HepG2 (cell line): ENCODE results near the gene CHST13. TPM values are rescaled to one million over a fixed set of nuclear protein-coding genes. Genes with fewer than 3 reads are reported as not detected.

Experiments used
- ATAC-seq: fragments of 200-7000 bp; cut with Tn5 transposase; 3 replicates; pipeline ENCODE4 v1.9.1; 2020; ENCODE audit warnings: mild to moderate bottlenecking, moderate library complexity
- BruUV-seq: library from RNA; stranded (reverse); fragments of 400-500 nt; replicated peaks from 2 replicates; lab custom pipeline; 2021; lab: Mats Ljungman, UMichigan
- CTCF ChIA-PET: fragments of 300-600 bp; formaldehyde crosslinking; extraction: SDS; loops from one replicate; lab custom pipeline; 2021; ENCODE audit warnings: low total read pairs, inconsistent platforms, low intra/inter-chr PET ratio; lab: Yijun Ruan, JAX
- POLR2A ChIA-PET: fragments of 350-600 bp; sonication (Branson Sonifier 250); formaldehyde crosslinking; loops from one replicate; lab custom pipeline; 2020; ENCODE audit warnings: antibody characterized with exemption, inconsistent platforms; lab: Yijun Ruan, JAX
- DNase-seq: peaks from one replicate; pipeline ENCODE4 v3.0.0-alpha.2; 2015; ENCODE audit warnings: low spot score
- FAIRE-seq: peaks from 3 replicates; lab custom pipeline; 2011; peaks lifted over from hg19 to GRCh38; lab: Jason Lieb, UNC
- H2AFZ ChIP-seq: one replicate; pipeline ENCODE4 v1.6.1; 2011; ENCODE audit warnings: low read length, inconsistent platforms
- H3K27ac ChIP-seq: fragments of 300-600 bp; 3 replicates; pipeline ENCODE4 v1.8.0; 2011; ENCODE audit warnings: mixed run types, mild to moderate bottlenecking, mixed read lengths, low read length, inconsistent platforms; ENCODE audit not compliant: insufficient read depth; ENCODE audit errors: extremely low read length
- H3K27me3 ChIP-seq, 2 experiments: fragments of 200-600 bp in 1 of 2; 2 replicates in 1 of 2; 3 replicates in 1 of 2; pipeline versions ENCODE4 v1.6.0 to v1.8.0; 2011; ENCODE audit warnings: low read length in 2 of 2, mild to moderate bottlenecking in 2 of 2, moderate library complexity in 2 of 2, inconsistent platforms in 1 of 2; ENCODE audit not compliant: insufficient read depth in 2 of 2, control insufficient read depth in 1 of 2
- H3K36me3 ChIP-seq, 2 experiments: fragments of 200-600 bp in 1 of 2; replicated peaks in 1 of 2; 2 replicates in 1 of 2; 3 replicates in 1 of 2; pipeline versions ENCODE4 v1.5.1 to v1.8.0; 2011; ENCODE audit warnings: low read length in 2 of 2, inconsistent platforms in 1 of 2; ENCODE audit not compliant: insufficient read depth in 2 of 2, control insufficient read depth in 1 of 2
- H3K4me1 ChIP-seq: 2 replicates; pipeline ENCODE4 v1.5.1; 2012; ENCODE audit warnings: low read length, inconsistent platforms; ENCODE audit not compliant: insufficient read depth
- H3K4me2 ChIP-seq: 2 replicates; pipeline ENCODE4 v1.6.0; 2011; ENCODE audit warnings: low read depth, low read length, inconsistent platforms
- H3K4me3 ChIP-seq, 3 experiments: fragments of 200-600 bp in 1 of 3; sonication (generic), shearing (Covaris generic) in 1 of 3; replicated peaks in 1 of 3; 2 replicates each; pipeline ENCODE4 v1.5.1; 2011 to 2016; ENCODE audit warnings: low read length in 3 of 3, inconsistent platforms in 2 of 3, low read depth in 2 of 3, mild to moderate bottlenecking in 2 of 3, control low read depth in 1 of 3, mixed read lengths in 1 of 3; ENCODE audit not compliant: insufficient read depth in 1 of 3
- H3K79me2 ChIP-seq: one replicate; pipeline ENCODE4 v1.6.1; 2011; ENCODE audit warnings: low read length, inconsistent platforms; ENCODE audit not compliant: insufficient read depth
- H3K9ac ChIP-seq: 2 replicates; pipeline ENCODE4 v1.6.0; 2011; ENCODE audit warnings: mild to moderate bottlenecking, low read depth, low read length, inconsistent platforms; ENCODE audit not compliant: insufficient read depth
- H3K9me3 ChIP-seq: 2 replicates; pipeline ENCODE4 v1.5.1; 2012; ENCODE audit warnings: mild to moderate bottlenecking, low read length
- H4K20me1 ChIP-seq: 2 replicates; pipeline ENCODE4 v1.6.0; 2011; ENCODE audit warnings: inconsistent platforms, mild to moderate bottlenecking, low read length, moderate library complexity; ENCODE audit not compliant: insufficient read depth
- RFX1 ChIP-seq: fragments of 450-650 bp; IDR thresholded peaks from 2 replicates; pipeline ENCODE4 v1.6.1; 2017
- SATB2 ChIP-seq: sonication (generic); formaldehyde crosslinking; IDR thresholded peaks from 2 replicates; pipeline ENCODE4 v1.5.0; 2020; ENCODE audit warnings: missing genetic modification reagents
- ZNF510 ChIP-seq: sonication (generic); formaldehyde crosslinking; IDR thresholded peaks from 2 replicates; pipeline ENCODE4 v1.4.0; 2020; ENCODE audit warnings: low read depth, mild to moderate bottlenecking, missing genetic modification reagents
- ZNF713 ChIP-seq: sonication (generic); formaldehyde crosslinking; IDR thresholded peaks from 2 replicates; pipeline ENCODE4 v1.4.0; 2020; ENCODE audit warnings: mild to moderate bottlenecking, missing genetic modification reagents
- WGBS: methylation state at CpG from one replicate; pipeline ENCODE4 v1.1.6; 2017; ENCODE audit warnings: low lambda C conversion rate; 5-methylcytosine and 5-hydroxymethylcytosine counted together
- in situ Hi-C: cut with HindIII; loops from 2 replicates; pipeline ENCODE4 v1.10.0; 2017; ENCODE audit warnings: low pct_unique_long_range_greater_than_20kb; ENCODE audit not compliant: extremely low pct_ligation_motif_present
- intact Hi-C: fragments of 100-400 bp; cut with micrococcal nuclease; formaldehyde crosslinking; loops from one replicate; pipeline ENCODE4 v1.10.0; 2022; ENCODE audit not compliant: unreplicated experiment
- polyA plus RNA-seq, 8 experiments: library from polyadenylated mRNA; depleted of rRNA in 3 of 8; stranded (reverse) in 7 of 8; unstranded in 1 of 8; fragments of >200 nt; fragmentation: Illumina TruSeq in 4 of 8; extraction: Trizol in 4 of 8; gene quantifications; 2 replicates each; pipeline versions ENCODE4 v1.2.1 to v1.2.3, GENCODE V29; 2011 to 2016; ENCODE audit warnings: low read depth in 4 of 8, missing spikeins in 1 of 8, mixed read lengths in 1 of 8; ENCODE audit not compliant: insufficient read depth in 1 of 8
- total RNA-seq, 5 experiments: library from RNA; depleted of rRNA; stranded (reverse); fragments of >200 nt; fragmentation: Illumina TruSeq; extraction: Trizol; gene quantifications; 2 replicates each; pipeline ENCODE4 v1.2.3, GENCODE V29; 2016; ENCODE audit warnings: low read depth in 1 of 5
- TF ChIP-seq, protein P1 (sequence below): sonication (generic); formaldehyde crosslinking; IDR thresholded peaks from 2 replicates; pipeline ENCODE4 v1.4.0; 2020; ENCODE audit warnings: missing genetic modification reagents, borderline replicate concordance

CHST13 gene
- total and polyA plus RNA-seq, 2 of the 13 experiments (the other 11 are each of a cell fraction or from before 2014, with no cell fraction given): 32.0 to 43.1 TPM

DNA sequence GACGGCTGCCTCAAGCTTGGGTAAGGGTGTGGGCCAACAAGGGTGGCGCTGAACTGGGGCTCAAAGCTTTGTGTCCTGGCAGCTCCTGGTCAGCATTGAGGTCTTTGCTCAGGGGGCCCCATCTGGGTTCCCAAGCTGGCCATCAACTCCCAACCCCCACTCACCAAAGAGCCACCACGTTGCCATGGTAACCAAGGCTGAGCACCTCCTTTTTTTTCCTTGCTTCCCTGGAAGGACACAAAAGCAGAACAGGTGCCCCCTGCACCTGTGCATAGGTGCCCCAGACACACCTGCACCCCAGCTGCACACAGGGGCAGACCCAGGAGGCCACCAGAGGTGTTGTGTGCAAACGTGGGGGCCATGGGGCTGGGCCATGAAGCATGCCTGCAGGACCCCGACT lies 22.9 kb upstream of the CHST13 start:
- no peaks in the 10 kb centered on the region for H3K9me3 ChIP-seq
- H3K4me1 ChIP-seq: peaks cover 36% of the 10 kb centered on the region
- no peaks in the 10 kb centered on the region for H3K36me3 ChIP-seq
- H3K4me2 ChIP-seq: no peak overlapping the region
- DNase-seq: no peak
- ChIA-PET CTCF (no interaction called here), POLR2A (no interaction called here)
- no peak overlapping the region for H2AFZ ChIP-seq
- no peak overlapping the region for H3K9ac ChIP-seq
- BruUV-seq: no TSS peak
- intact Hi-C loops: no loop called here
- H3K27me3 ChIP-seq: no peaks in the 10 kb centered on the region
- TF ChIP-seq RFX1 (peak; percentile 56), ZNF713 (CRISPR knock-in tag) (no peak)
- TF ChIP-seq, protein P1, sequence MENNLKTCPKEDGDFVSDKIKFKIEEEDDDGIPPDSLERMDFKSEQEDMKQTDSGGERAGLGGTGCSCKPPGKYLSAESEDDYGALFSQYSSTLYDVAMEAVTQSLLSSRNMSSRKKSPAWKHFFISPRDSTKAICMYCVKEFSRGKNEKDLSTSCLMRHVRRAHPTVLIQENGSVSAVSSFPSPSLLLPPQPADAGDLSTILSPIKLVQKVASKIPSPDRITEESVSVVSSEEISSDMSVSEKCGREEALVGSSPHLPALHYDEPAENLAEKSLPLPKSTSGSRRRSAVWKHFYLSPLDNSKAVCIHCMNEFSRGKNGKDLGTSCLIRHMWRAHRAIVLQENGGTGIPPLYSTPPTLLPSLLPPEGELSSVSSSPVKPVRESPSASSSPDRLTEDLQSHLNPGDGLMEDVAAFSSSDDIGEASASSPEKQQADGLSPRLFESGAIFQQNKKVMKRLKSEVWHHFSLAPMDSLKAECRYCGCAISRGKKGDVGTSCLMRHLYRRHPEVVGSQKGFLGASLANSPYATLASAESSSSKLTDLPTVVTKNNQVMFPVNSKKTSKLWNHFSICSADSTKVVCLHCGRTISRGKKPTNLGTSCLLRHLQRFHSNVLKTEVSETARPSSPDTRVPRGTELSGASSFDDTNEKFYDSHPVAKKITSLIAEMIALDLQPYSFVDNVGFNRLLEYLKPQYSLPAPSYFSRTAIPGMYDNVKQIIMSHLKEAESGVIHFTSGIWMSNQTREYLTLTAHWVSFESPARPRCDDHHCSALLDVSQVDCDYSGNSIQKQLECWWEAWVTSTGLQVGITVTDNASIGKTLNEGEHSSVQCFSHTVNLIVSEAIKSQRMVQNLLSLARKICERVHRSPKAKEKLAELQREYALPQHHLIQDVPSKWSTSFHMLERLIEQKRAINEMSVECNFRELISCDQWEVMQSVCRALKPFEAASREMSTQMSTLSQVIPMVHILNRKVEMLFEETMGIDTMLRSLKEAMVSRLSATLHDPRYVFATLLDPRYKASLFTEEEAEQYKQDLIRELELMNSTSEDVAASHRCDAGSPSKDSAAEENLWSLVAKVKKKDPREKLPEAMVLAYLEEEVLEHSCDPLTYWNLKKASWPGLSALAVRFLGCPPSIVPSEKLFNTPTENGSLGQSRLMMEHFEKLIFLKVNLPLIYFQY (CRISPR knock-in tag): no peak
- 29% methylated on average over 3 of the region's 5 CpGs for WGBS
- H3K79me2 ChIP-seq: no peaks in the 10 kb centered on the region
- FAIRE-seq: no peak
- ATAC-seq: no peak
- H4K20me1 ChIP-seq: no peaks in the 10 kb centered on the region
- in situ Hi-C loops: no loop called here
- H3K27ac ChIP-seq: no peak overlapping the region
- no peak overlapping the region for H3K4me3 ChIP-seq

GRCh38 chr3:126501736-126502135 lies 22.2 kb upstream of the CHST13 start:
- WGBS: 50% methylated on average over 5 of the region's 7 CpGs
- no TSS peak for BruUV-seq
- POLR2A ChIA-PET: no interaction called here
- H3K4me3 ChIP-seq: no peak overlapping the region
- H3K4me1 ChIP-seq: peaks cover 36% of the 10 kb centered on the region
- TF ChIP-seq ZNF510 (no peak), SATB2 (CRISPR knock-in tag) (no peak)
- peak; percentile 23 for ATAC-seq
- no peak overlapping the region for H3K9ac ChIP-seq
- no peak overlapping the region for H3K27ac ChIP-seq
- CTCF ChIA-PET: no interaction called here
- H3K36me3 ChIP-seq: no peaks in the 10 kb centered on the region
- no peak for DNase-seq
- no peaks in the 10 kb centered on the region for H3K27me3 ChIP-seq
- no peaks in the 10 kb centered on the region for H3K79me2 ChIP-seq
- H3K9me3 ChIP-seq: no peaks in the 10 kb centered on the region
- no peaks in the 10 kb centered on the region for H4K20me1 ChIP-seq
- FAIRE-seq: no peak
- no peak overlapping the region for H2AFZ ChIP-seq
- intact Hi-C loops (no loop called here), in situ Hi-C loops (no loop called here)
- no peak overlapping the region for H3K4me2 ChIP-seq
